ENCODE measurements around the gene POLN.

- TF ChIP-seq CTCF (IDR thresholded peaks at IDR 0.05) (no peak), EP300 (IDR thresholded peaks at IDR 0.05) (no peak), POLR2A (IDR thresholded peaks at IDR 0.05) (no peak)
Measured at GRCh38 chr4:2096073-2096609, 145.8 kb downstream of the POLN start.

Measured in stomach (tissue), 4 donors.